Activated CD4-positive, CD25-positive, alpha-beta regulatory T cell treated with anti-CD3 and anti-CD28 coated beads, Interleukin-2, amount 50 U/mL, for 24 hours (primary cell): ENCODE data around the gene SPDYE1.

ENCODE experiments used
- ATAC-seq, 2 donors: fragments of 150-1000 bp; cut with Tn5 transposase; one replicate each; pipeline ENCODE4 v1.10.0; 2021; ENCODE audit warnings: mild to moderate bottlenecking in 1 of 2, moderate library complexity in 1 of 2

The SPDYE1 gene

GRCh38 chr7:44044315-44045225, 46.9 kb downstream of the SPDYE1 start, which contains the start of gene DBNL:
TSS of gene DBNL (plus strand) at chr7:44044702. CDS start at chr7:44044738, 36 bp downstream.
- peak; percentile 70 to 73 for ATAC-seq

GRCh38 chr7:44045226-44046014, 47.7 kb downstream of the SPDYE1 start:
- ATAC-seq = no peak

- ATAC-seq = peak; percentile 67
These were observed 48.8 kb downstream of the SPDYE1 start for GRCh38 chr7:44046321-44047061.

GRCh38 chr7:44048031-44048795, 50.5 kb downstream of the SPDYE1 start:
- no peak for ATAC-seq

- no peak for ATAC-seq
These were observed 52.6 kb downstream of the SPDYE1 start for GRCh38 chr7:44050121-44050914.

GRCh38 chr7:44050915-44051560, 53.3 kb downstream of the SPDYE1 start:
- ATAC-seq = no peak

- no peak for ATAC-seq
These were observed 54.0 kb downstream of the SPDYE1 start for GRCh38 chr7:44051611-44052220.

GRCh38 chr7:44052771-44053365, 55.2 kb downstream of the SPDYE1 start:
- ATAC-seq = no peak

- no peak for ATAC-seq
These were observed 59.0 kb downstream of the SPDYE1 start for GRCh38 chr7:44056681-44057080.

GRCh38 chr7:44057181-44057848, 59.6 kb downstream of the SPDYE1 start:
- no peak for ATAC-seq

GRCh38 chr7:44057849-44058758, 60.4 kb downstream of the SPDYE1 start:
- ATAC-seq = no peak

- ATAC-seq = no peak
These were observed 61.1 kb downstream of the SPDYE1 start for GRCh38 chr7:44058759-44059218.

GRCh38 chr7:44059219-44060090, 61.8 kb downstream of the SPDYE1 start:
- no peak for ATAC-seq
